HepG2 (cell line): ENCODE measurements around the gene KCTD6. TPM values are rescaled to one million over a fixed set of nuclear protein-coding genes. Genes with fewer than 3 reads are reported as not detected.
A peak's percentile ranks its signal among the peaks of the same experiment; 100 is the strongest.

Experiments used
- CEBPG ChIP-seq: IDR thresholded peaks from 2 replicates; pipeline ENCODE4 v1.6.1; 2016
- ERF ChIP-seq: IDR thresholded peaks from 2 replicates; pipeline ENCODE4 v1.6.1; 2018; ENCODE audit warnings: missing biosample characterization, missing genetic modification reagents
- HNRNPL ChIP-seq: fragments of 200-400 bp; formaldehyde crosslinking; IDR thresholded peaks from 2 replicates; pipeline ENCODE4 v1.6.1; 2017; ENCODE audit warnings: mild to moderate bottlenecking, low read depth, low read length
- NR1H2 ChIP-seq: sonication (generic); formaldehyde crosslinking; IDR thresholded peaks from 2 replicates; pipeline ENCODE4 v1.8.1; 2022; ENCODE audit warnings: low read depth, missing genetic modification reagents, borderline replicate concordance
- RBAK ChIP-seq: sonication (generic); formaldehyde crosslinking; IDR thresholded peaks from 2 replicates; pipeline ENCODE4 v1.5.1; 2020; ENCODE audit warnings: mild to moderate bottlenecking, missing genetic modification reagents
- SRY ChIP-seq: sonication (generic); formaldehyde crosslinking; IDR thresholded peaks from 2 replicates; pipeline ENCODE4 v1.8.0; 2022; ENCODE audit warnings: mild to moderate bottlenecking, missing genetic modification reagents
- ZMYM3 ChIP-seq: sonication (generic); formaldehyde crosslinking; IDR thresholded peaks from 2 replicates; pipeline ENCODE4 v1.5.1; 2020; ENCODE audit warnings: mild to moderate bottlenecking, missing genetic modification reagents
- ZNF18 ChIP-seq: sonication (generic); formaldehyde crosslinking; IDR thresholded peaks from 2 replicates; pipeline ENCODE4 v1.8.0; 2022; ENCODE audit warnings: mild to moderate bottlenecking, missing genetic modification reagents; ENCODE audit not compliant: insufficient replicate concordance
- ZNF282 ChIP-seq: fragments of 450-650 bp; IDR thresholded peaks from 2 replicates; pipeline ENCODE4 v1.6.1; 2018; ENCODE audit not compliant: partially characterized antibody
- ZNF292 ChIP-seq: sonication (generic); formaldehyde crosslinking; IDR thresholded peaks from 2 replicates; pipeline ENCODE4 v1.8.1; 2022; ENCODE audit warnings: mild to moderate bottlenecking, low read depth, missing genetic modification reagents, borderline replicate concordance
- ZNF713 ChIP-seq: sonication (generic); formaldehyde crosslinking; IDR thresholded peaks from 2 replicates; pipeline ENCODE4 v1.4.0; 2020; ENCODE audit warnings: mild to moderate bottlenecking, missing genetic modification reagents
- ZNF768 ChIP-seq: sonication (generic); formaldehyde crosslinking; IDR thresholded peaks from 2 replicates; pipeline ENCODE4 v1.4.0; 2020; ENCODE audit warnings: missing genetic modification reagents
- ZNF891 ChIP-seq: sonication (generic); formaldehyde crosslinking; IDR thresholded peaks from 2 replicates; pipeline ENCODE4 v1.5.0; 2020; ENCODE audit warnings: mild to moderate bottlenecking, missing genetic modification reagents
- polyA plus RNA-seq, 8 experiments: library from polyadenylated mRNA; depleted of rRNA in 3 of 8; stranded (reverse) in 7 of 8; unstranded in 1 of 8; fragments of >200 nt; fragmentation: Illumina TruSeq in 4 of 8; extraction: Trizol in 4 of 8; gene quantifications; 2 replicates each; pipeline versions ENCODE4 v1.2.1 to v1.2.3, GENCODE V29; 2011 to 2016; ENCODE audit warnings: low read depth in 4 of 8, missing spikeins in 1 of 8, mixed read lengths in 1 of 8; ENCODE audit not compliant: insufficient read depth in 1 of 8
- total RNA-seq, 5 experiments: library from RNA; depleted of rRNA; stranded (reverse); fragments of >200 nt; fragmentation: Illumina TruSeq; extraction: Trizol; gene quantifications; 2 replicates each; pipeline ENCODE4 v1.2.3, GENCODE V29; 2016; ENCODE audit warnings: low read depth in 1 of 5
- TF ChIP-seq, protein P1 (sequence below): sonication (generic); formaldehyde crosslinking; IDR thresholded peaks from 2 replicates; pipeline ENCODE4 v1.5.0; 2020; ENCODE audit warnings: mild to moderate bottlenecking, missing genetic modification reagents
- TF ChIP-seq, protein P2 (sequence below): sonication (generic); formaldehyde crosslinking; IDR thresholded peaks from 2 replicates; pipeline ENCODE4 v1.4.0; 2020; ENCODE audit warnings: mild to moderate bottlenecking, missing genetic modification reagents, borderline replicate concordance
- TF ChIP-seq, protein P3 (sequence below), 2 experiments: sonication (generic) in 1 of 2; formaldehyde crosslinking in 1 of 2; IDR thresholded peaks; 2 replicates each; pipeline versions ENCODE4 v1.6.1 to v1.9.0; 2014 to 2022; ENCODE audit warnings: antibody characterized with exemption in 1 of 2, borderline replicate concordance in 1 of 2, inconsistent platforms in 1 of 2, low read depth in 1 of 2, missing genetic modification reagents in 1 of 2

The KCTD6 gene
- total and polyA plus RNA-seq, 2 of the 13 experiments (the other 11 are each of a cell fraction or from before 2014, with no cell fraction given) = 13.4 to 14.2 TPM

DNA sequence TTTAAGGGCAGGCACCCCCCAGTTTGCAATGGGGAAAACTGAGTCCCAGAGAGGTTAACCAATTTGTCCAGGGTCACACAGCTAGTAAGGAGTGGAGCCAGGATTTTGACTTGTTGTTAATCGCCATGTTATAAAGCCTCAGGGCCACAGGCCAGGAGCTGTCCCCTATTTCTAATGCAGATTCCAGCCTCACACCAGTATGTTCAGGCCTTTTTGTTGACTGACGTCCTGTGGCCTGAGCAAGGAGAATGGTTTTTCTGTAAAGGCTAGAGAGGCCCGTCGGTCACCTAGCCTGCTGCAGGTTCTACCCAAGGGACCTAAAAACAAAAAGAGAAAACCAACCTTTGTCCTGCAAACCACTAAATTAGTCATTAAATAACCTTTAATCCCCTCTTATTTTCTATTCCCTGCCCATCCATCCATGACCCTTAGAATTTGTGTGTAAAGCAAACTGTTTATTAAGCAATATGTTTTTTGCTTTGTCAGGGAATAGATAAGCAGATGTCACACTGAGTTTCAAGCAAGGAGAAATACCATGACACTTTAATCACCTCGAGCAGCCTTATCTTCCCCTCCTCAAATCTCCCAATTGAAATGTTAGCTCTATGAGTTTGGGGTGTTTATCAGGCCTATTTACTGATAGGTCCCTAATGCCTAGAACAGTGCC, 31.0 kb downstream of the KCTD6 start (continued):
- TF ChIP-seq, protein P1, sequence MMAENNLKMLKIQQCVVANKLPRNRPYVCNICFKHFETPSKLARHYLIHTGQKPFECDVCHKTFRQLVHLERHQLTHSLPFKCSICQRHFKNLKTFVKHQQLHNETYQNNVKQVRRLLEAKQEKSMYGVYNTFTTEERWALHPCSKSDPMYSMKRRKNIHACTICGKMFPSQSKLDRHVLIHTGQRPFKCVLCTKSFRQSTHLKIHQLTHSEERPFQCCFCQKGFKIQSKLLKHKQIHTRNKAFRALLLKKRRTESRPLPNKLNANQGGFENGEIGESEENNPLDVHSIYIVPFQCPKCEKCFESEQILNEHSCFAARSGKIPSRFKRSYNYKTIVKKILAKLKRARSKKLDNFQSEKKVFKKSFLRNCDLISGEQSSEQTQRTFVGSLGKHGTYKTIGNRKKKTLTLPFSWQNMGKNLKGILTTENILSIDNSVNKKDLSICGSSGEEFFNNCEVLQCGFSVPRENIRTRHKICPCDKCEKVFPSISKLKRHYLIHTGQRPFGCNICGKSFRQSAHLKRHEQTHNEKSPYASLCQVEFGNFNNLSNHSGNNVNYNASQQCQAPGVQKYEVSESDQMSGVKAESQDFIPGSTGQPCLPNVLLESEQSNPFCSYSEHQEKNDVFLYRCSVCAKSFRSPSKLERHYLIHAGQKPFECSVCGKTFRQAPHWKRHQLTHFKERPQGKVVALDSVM (CRISPR knock-in tag) = no peak
- TF ChIP-seq, protein P2, sequence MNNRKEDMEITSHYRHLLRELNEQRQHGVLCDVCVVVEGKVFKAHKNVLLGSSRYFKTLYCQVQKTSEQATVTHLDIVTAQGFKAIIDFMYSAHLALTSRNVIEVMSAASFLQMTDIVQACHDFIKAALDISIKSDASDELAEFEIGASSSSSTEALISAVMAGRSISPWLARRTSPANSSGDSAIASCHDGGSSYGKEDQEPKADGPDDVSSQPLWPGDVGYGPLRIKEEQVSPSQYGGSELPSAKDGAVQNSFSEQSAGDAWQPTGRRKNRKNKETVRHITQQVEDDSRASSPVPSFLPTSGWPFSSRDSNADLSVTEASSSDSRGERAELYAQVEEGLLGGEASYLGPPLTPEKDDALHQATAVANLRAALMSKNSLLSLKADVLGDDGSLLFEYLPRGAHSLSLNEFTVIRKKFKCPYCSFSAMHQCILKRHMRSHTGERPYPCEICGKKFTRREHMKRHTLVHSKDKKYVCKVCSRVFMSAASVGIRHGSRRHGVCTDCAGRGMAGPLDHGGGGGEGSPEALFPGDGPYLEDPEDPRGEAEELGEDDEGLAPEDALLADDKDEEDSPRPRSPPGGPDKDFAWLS (CRISPR knock-in tag) = no peak
- TF ChIP-seq ZNF768 (CRISPR knock-in tag) (peak; percentile 88; the same call in 1 of the 2 replicates), ZNF891 (CRISPR knock-in tag) (no peak), HNRNPL (no peak), ZNF18 (CRISPR knock-in tag) (no peak), RBAK (no peak), ZMYM3 (peak; percentile 73), SRY (no peak), ZNF282 (no peak), NR1H2 (CRISPR knock-in tag) (no peak), CEBPG (peak; percentile 84), ZNF292 (CRISPR knock-in tag) (no peak), ERF (CRISPR knock-in tag) (0 out of 2 replicates have a peak, but pooled peaks have one; percentile 26), ZNF713 (no peak)
- TF ChIP-seq, protein P3, sequence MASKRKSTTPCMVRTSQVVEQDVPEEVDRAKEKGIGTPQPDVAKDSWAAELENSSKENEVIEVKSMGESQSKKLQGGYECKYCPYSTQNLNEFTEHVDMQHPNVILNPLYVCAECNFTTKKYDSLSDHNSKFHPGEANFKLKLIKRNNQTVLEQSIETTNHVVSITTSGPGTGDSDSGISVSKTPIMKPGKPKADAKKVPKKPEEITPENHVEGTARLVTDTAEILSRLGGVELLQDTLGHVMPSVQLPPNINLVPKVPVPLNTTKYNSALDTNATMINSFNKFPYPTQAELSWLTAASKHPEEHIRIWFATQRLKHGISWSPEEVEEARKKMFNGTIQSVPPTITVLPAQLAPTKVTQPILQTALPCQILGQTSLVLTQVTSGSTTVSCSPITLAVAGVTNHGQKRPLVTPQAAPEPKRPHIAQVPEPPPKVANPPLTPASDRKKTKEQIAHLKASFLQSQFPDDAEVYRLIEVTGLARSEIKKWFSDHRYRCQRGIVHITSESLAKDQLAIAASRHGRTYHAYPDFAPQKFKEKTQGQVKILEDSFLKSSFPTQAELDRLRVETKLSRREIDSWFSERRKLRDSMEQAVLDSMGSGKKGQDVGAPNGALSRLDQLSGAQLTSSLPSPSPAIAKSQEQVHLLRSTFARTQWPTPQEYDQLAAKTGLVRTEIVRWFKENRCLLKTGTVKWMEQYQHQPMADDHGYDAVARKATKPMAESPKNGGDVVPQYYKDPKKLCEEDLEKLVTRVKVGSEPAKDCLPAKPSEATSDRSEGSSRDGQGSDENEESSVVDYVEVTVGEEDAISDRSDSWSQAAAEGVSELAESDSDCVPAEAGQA (IDR thresholded peaks at IDR 0.05; ENCODE audit: low read depth) = no peak
- TF ChIP-seq, protein P3 (CRISPR knock-in tag; IDR thresholded peaks at IDR 0.05; ENCODE audit: borderline replicate concordance) = no peak
